ENCODE measurements around the gene LOXHD1.
A peak's percentile ranks its signal among the peaks of the same experiment; 100 is the strongest.

The LOXHD1 gene

GRCh38 chr18:46679846-46680598 lies 23.0 kb upstream of the LOXHD1 start:
- no peak overlapping the region for H3K4me3 Mint-ChIP-seq
- no peak for ATAC-seq
- no peak overlapping the region for H3K27ac Mint-ChIP-seq

GRCh38 chr18:46678785-46679399 lies 21.9 kb upstream of the LOXHD1 start:
- ATAC-seq (no peak), DNase-seq (no peak)
- Mint-ChIP-seq H3K27ac (no peak overlapping the region), H3K4me1 (no peaks in the 10 kb centered on the region), H3K9me3 (no peaks in the 10 kb centered on the region), H3K36me3 (ENCODE audit: low read depth) (no peaks in the 10 kb centered on the region), H3K27me3 (no peaks in the 10 kb centered on the region), H3K4me3 (no peak overlapping the region)

More at GRCh38 chr18:46679846-46680598, 23.0 kb upstream of the LOXHD1 start:
- Mint-ChIP-seq H3K36me3 (ENCODE audit: low read depth) (no peaks in the 10 kb centered on the region), H3K9me3 (no peaks in the 10 kb centered on the region), H3K27me3 (no peaks in the 10 kb centered on the region), H3K4me1 (no peaks in the 10 kb centered on the region)
- no peak for DNase-seq

- DNase-seq = no peak
- no peak for ATAC-seq
- H3K4me1 Mint-ChIP-seq = peaks cover under 1% of the 10 kb centered on the region
- no peak overlapping the region for H3K4me3 Mint-ChIP-seq
- no peaks in the 10 kb centered on the region for H3K9me3 Mint-ChIP-seq
- no peak overlapping the region for H3K27ac Mint-ChIP-seq
- no peaks in the 10 kb centered on the region for H3K27me3 Mint-ChIP-seq
- H3K36me3 Mint-ChIP-seq (ENCODE audit: low read depth) = no peaks in the 10 kb centered on the region
Observed at GRCh38 chr18:46678041-46678440, 21.0 kb upstream of the LOXHD1 start.

- ATAC-seq (no peak), DNase-seq (no peak)
- H3K36me3 Mint-ChIP-seq (ENCODE audit: low read depth) = no peaks in the 10 kb centered on the region
- H3K27me3 Mint-ChIP-seq = no peaks in the 10 kb centered on the region
- H3K4me1 Mint-ChIP-seq = peaks cover 5% of the 10 kb centered on the region
- H3K4me3 Mint-ChIP-seq = no peak overlapping the region
- H3K27ac Mint-ChIP-seq = no peak overlapping the region
- no peaks in the 10 kb centered on the region for H3K9me3 Mint-ChIP-seq
Observed at GRCh38 chr18:46677611-46678010, 20.6 kb upstream of the LOXHD1 start.

- no peak overlapping the region for H3K27ac Mint-ChIP-seq
- H3K9me3 Mint-ChIP-seq = no peaks in the 10 kb centered on the region
- ATAC-seq (no peak), DNase-seq (no peak)
- H3K36me3 Mint-ChIP-seq (ENCODE audit: low read depth) = no peaks in the 10 kb centered on the region
- peaks cover 16% of the 10 kb centered on the region for H3K4me1 Mint-ChIP-seq
- H3K27me3 Mint-ChIP-seq = no peaks in the 10 kb centered on the region
- no peak overlapping the region for H3K4me3 Mint-ChIP-seq
Observed at GRCh38 chr18:46676182-46676835, 19.3 kb upstream of the LOXHD1 start.

- no peak overlapping the region for H3K4me3 Mint-ChIP-seq
Observed at GRCh38 chr18:46675112-46675511, 18.1 kb upstream of the LOXHD1 start.

GRCh38 chr18:46672062-46672970 lies 15.3 kb upstream of the LOXHD1 start:
- Mint-ChIP-seq H3K4me1 (peaks cover 16% of the 10 kb centered on the region), H3K9me3 (no peaks in the 10 kb centered on the region), H3K27ac (no peak overlapping the region), H3K4me3 (no peak overlapping the region), H3K27me3 (no peaks in the 10 kb centered on the region), H3K36me3 (ENCODE audit: low read depth) (no peaks in the 10 kb centered on the region)
- ATAC-seq = peak; percentile 44
- DNase-seq = no peak

More at GRCh38 chr18:46675112-46675511, 18.1 kb upstream of the LOXHD1 start:
- Mint-ChIP-seq H3K36me3 (ENCODE audit: low read depth) (no peaks in the 10 kb centered on the region), H3K27ac (no peak overlapping the region), H3K27me3 (no peaks in the 10 kb centered on the region), H3K4me1 (peaks cover 16% of the 10 kb centered on the region), H3K9me3 (no peaks in the 10 kb centered on the region)
- DNase-seq (no peak), ATAC-seq (no peak)

- no peaks in the 10 kb centered on the region for H3K9me3 Mint-ChIP-seq
- no peak overlapping the region for H3K4me3 Mint-ChIP-seq
- DNase-seq (no peak), ATAC-seq (no peak)
- H3K27ac Mint-ChIP-seq = no peak overlapping the region
- H3K27me3 Mint-ChIP-seq = no peaks in the 10 kb centered on the region
- peaks cover 16% of the 10 kb centered on the region for H3K4me1 Mint-ChIP-seq
- no peaks in the 10 kb centered on the region for H3K36me3 Mint-ChIP-seq (ENCODE audit: low read depth)
Observed at GRCh38 chr18:46668694-46669093, 11.7 kb upstream of the LOXHD1 start.

- Mint-ChIP-seq H3K9me3 (no peaks in the 10 kb centered on the region), H3K36me3 (ENCODE audit: low read depth) (no peaks in the 10 kb centered on the region), H3K4me1 (peaks cover 16% of the 10 kb centered on the region), H3K27me3 (no peaks in the 10 kb centered on the region), H3K27ac (no peak overlapping the region), H3K4me3 (no peak overlapping the region)
- no peak for ATAC-seq
- DNase-seq = no peak
Observed at GRCh38 chr18:46668135-46668534, 11.1 kb upstream of the LOXHD1 start.

- DNase-seq (no peak), ATAC-seq (no peak)
- H3K27me3 Mint-ChIP-seq = no peaks in the 10 kb centered on the region
- H3K4me3 Mint-ChIP-seq = no peak overlapping the region
- no peaks in the 10 kb centered on the region for H3K36me3 Mint-ChIP-seq (ENCODE audit: low read depth)
- H3K9me3 Mint-ChIP-seq = no peaks in the 10 kb centered on the region
- no peaks in the 10 kb centered on the region for H3K4me1 Mint-ChIP-seq
- H3K27ac Mint-ChIP-seq = no peak overlapping the region
Observed at GRCh38 chr18:46663539-46663938, 6.5 kb upstream of the LOXHD1 start.

- H3K27ac Mint-ChIP-seq = no peak overlapping the region
- DNase-seq (no peak), ATAC-seq (no peak)
- H3K4me1 Mint-ChIP-seq = no peaks in the 10 kb centered on the region
- H3K27me3 Mint-ChIP-seq = no peaks in the 10 kb centered on the region
- no peak overlapping the region for H3K4me3 Mint-ChIP-seq
- H3K9me3 Mint-ChIP-seq = no peaks in the 10 kb centered on the region
- H3K36me3 Mint-ChIP-seq (ENCODE audit: low read depth) = no peaks in the 10 kb centered on the region
Observed at GRCh38 chr18:46660957-46661749, 4.1 kb upstream of the LOXHD1 start.

- Mint-ChIP-seq H3K27me3 (no peaks in the 10 kb centered on the region), H3K4me3 (no peak overlapping the region), H3K4me1 (no peaks in the 10 kb centered on the region), H3K36me3 (ENCODE audit: low read depth) (no peaks in the 10 kb centered on the region), H3K9me3 (no peaks in the 10 kb centered on the region), H3K27ac (no peak overlapping the region)
- DNase-seq = no peak
- ATAC-seq = no peak
Observed at GRCh38 chr18:46659484-46659883, 2.5 kb upstream of the LOXHD1 start.

- H3K36me3 Mint-ChIP-seq (ENCODE audit: low read depth) = no peaks in the 10 kb centered on the region
- no peak for DNase-seq
- H3K4me1 Mint-ChIP-seq = no peaks in the 10 kb centered on the region
- H3K4me3 Mint-ChIP-seq = no peak overlapping the region
- no peak for ATAC-seq
- H3K9me3 Mint-ChIP-seq = no peaks in the 10 kb centered on the region
- H3K27ac Mint-ChIP-seq = no peak overlapping the region
- no peaks in the 10 kb centered on the region for H3K27me3 Mint-ChIP-seq
Observed at GRCh38 chr18:46656326-46657114, 500 bp downstream of the LOXHD1 start.

Data from activated naive CD8-positive, alpha-beta T cell treated with anti-CD3 and anti-CD28 coated beads, Interleukin-2, amount 50 U/mL, for 24 hours (primary cell).